ENCODE results near the gene MRPS27.

GRCh38 chr5:72368271-72368670, 48.2 kb upstream of the MRPS27 start:
- TF ChIP-seq EP300 (IDR thresholded peaks at IDR 0.05) (no peak), POLR2A (IDR thresholded peaks at IDR 0.05) (no peak), POLR2AphosphoS5 (IDR thresholded peaks at IDR 0.05) (no peak)
- TF ChIP-seq, protein P1, sequence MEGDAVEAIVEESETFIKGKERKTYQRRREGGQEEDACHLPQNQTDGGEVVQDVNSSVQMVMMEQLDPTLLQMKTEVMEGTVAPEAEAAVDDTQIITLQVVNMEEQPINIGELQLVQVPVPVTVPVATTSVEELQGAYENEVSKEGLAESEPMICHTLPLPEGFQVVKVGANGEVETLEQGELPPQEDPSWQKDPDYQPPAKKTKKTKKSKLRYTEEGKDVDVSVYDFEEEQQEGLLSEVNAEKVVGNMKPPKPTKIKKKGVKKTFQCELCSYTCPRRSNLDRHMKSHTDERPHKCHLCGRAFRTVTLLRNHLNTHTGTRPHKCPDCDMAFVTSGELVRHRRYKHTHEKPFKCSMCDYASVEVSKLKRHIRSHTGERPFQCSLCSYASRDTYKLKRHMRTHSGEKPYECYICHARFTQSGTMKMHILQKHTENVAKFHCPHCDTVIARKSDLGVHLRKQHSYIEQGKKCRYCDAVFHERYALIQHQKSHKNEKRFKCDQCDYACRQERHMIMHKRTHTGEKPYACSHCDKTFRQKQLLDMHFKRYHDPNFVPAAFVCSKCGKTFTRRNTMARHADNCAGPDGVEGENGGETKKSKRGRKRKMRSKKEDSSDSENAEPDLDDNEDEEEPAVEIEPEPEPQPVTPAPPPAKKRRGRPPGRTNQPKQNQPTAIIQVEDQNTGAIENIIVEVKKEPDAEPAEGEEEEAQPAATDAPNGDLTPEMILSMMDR (IDR thresholded peaks at IDR 0.05) = no peak
